Psoas muscle (tissue), 8 donors: ENCODE results near the gene TENT5A. TPM values are rescaled to one million over a fixed set of nuclear protein-coding genes. Genes with fewer than 3 reads are reported as not detected.

Experiments
- ATAC-seq, 4 donors: fragments of 200-7000 bp; cut with Tn5 transposase; one replicate each; pipeline ENCODE4 v1.9.1; 2020; ENCODE audit warnings: moderate library complexity in 3 of 4, mild to moderate bottlenecking in 2 of 4
- DNase-seq, 2 donors: peaks; one replicate each; pipeline ENCODE4 v3.0.0-alpha.2; 2020
- H3K27ac ChIP-seq: fragments of 200-600 bp; one replicate; pipeline ENCODE4 v1.8.0; 2022
- H3K27me3 ChIP-seq, 3 donors: fragments of 200-600 bp in 1 of 3; one replicate each; pipeline versions ENCODE4 v1.6.1 to v1.8.0; 2013 to 2022; ENCODE audit warnings: low read length in 2 of 3, mild to moderate bottlenecking in 2 of 3, moderate library complexity in 1 of 3; ENCODE audit not compliant: insufficient read depth in 3 of 3
- H3K36me3 ChIP-seq, 2 donors: fragments of 200-600 bp in 1 of 2; one replicate each; pipeline versions ENCODE4 v1.6.1 to v1.8.0; 2013 to 2022; ENCODE audit warnings: low read depth in 1 of 2, mild to moderate bottlenecking in 1 of 2, moderate library complexity in 1 of 2; ENCODE audit not compliant: insufficient read depth in 1 of 2
- H3K4me1 ChIP-seq: fragments of 200-600 bp; one replicate; pipeline ENCODE4 v1.8.0; 2022
- H3K4me3 ChIP-seq: fragments of 200-600 bp; one replicate; pipeline ENCODE4 v1.8.0; 2022; ENCODE audit warnings: mild to moderate bottlenecking
- H3K9me3 ChIP-seq: fragments of 200-600 bp; one replicate; pipeline ENCODE4 v1.8.0; 2022
- WGBS, 3 donors: extraction: QIAGEN DNeasy Blood & Tissue Kit; methylation state at CpG; one replicate each; pipeline versions ENCODE4 v1.1.6 to v1.1.7; 2013; 5-methylcytosine and 5-hydroxymethylcytosine counted together
- intact Hi-C, 2 donors: fragments of 100-400 bp; cut with DNase I; formaldehyde crosslinking; loops; one replicate each; pipeline versions ENCODE4 v1.11.0 to v1.14.2; 2022
- polyA plus RNA-seq, 3 donors: library from polyadenylated mRNA; stranded (reverse); fragments of 200-250 nt; gene quantifications; one replicate each; pipeline ENCODE4 v1.2.3, GENCODE V29; 2013
- total RNA-seq, 4 donors: library from RNA; stranded (reverse); fragmentation: NEBNext Ultra II Directional in 2 of 4; extraction: Animal tissue kit (Norgen Biotek cat#: 25700) in 2 of 4; gene quantifications; one replicate each; pipeline versions ENCODE4 v1.2.1 to v1.2.4, GENCODE V29; 2021 to 2023
- TF ChIP-seq, protein P1 (sequence below): fragments of 200-600 bp; IDR thresholded peaks from one replicate; pipeline ENCODE4 v1.8.0; 2022; ENCODE audit warnings: antibody characterized with exemption
- donor health status: healthy with polysubstance abuse.
- donor health status: DM: no; HTN: no; CAD: no; lungs with moderate emphysema.
- donor health status: Bipolar disorder and iron deficiency.
- donor health status: healthy.
- donor health status: DM: yes; HTN: yes; CAD: no.
- donor health status: DM: no; HTN: no; CAD: no.
- donor health status: DM: no; HTN: no; CAD: no.
- donor health status: DM: yes; HTN: yes; CAD: no.

The TENT5A gene
- total and polyA plus RNA-seq, 7 donors, result 0.94 to 4.3 (median 2.1) TPM

DNA sequence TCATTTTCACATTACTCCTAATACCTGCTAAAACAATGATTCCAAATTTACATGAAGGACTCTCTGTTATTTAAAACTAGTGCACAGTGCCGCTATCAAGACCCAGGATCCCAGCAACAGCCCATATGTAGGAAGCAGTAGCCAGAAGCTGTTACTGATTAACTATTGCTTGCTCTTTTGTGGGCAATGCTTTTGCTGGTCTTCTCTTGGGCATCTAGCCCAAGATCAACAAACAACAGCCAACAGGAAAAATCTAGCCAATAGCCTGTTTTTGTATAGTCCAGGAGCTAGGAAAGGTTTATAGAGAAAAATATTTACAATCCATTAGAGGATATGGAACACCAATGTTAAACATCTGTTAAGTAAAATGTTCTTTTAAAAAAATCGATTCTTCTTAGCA, 22.1 kb upstream of the TENT5A start:
- Histone ChIP-seq H3K4me1 (no peaks in the 10 kb centered on the region), H3K4me3 (no peak overlapping the region), H3K27me3 (no peaks in the 10 kb centered on the region), H3K27ac (no peak overlapping the region), H3K36me3 (no peaks in the 10 kb centered on the region), H3K9me3 (no peaks in the 10 kb centered on the region)
- intact Hi-C loops, result no loop called here
- 83 to 92% (median 87%) methylated on average over 2 of the region's 2 CpGs for WGBS, 3 donors
- TF ChIP-seq, protein P1, sequence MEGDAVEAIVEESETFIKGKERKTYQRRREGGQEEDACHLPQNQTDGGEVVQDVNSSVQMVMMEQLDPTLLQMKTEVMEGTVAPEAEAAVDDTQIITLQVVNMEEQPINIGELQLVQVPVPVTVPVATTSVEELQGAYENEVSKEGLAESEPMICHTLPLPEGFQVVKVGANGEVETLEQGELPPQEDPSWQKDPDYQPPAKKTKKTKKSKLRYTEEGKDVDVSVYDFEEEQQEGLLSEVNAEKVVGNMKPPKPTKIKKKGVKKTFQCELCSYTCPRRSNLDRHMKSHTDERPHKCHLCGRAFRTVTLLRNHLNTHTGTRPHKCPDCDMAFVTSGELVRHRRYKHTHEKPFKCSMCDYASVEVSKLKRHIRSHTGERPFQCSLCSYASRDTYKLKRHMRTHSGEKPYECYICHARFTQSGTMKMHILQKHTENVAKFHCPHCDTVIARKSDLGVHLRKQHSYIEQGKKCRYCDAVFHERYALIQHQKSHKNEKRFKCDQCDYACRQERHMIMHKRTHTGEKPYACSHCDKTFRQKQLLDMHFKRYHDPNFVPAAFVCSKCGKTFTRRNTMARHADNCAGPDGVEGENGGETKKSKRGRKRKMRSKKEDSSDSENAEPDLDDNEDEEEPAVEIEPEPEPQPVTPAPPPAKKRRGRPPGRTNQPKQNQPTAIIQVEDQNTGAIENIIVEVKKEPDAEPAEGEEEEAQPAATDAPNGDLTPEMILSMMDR, result no peak
- ATAC-seq, result no peak
- no peak for DNase-seq

DNA sequence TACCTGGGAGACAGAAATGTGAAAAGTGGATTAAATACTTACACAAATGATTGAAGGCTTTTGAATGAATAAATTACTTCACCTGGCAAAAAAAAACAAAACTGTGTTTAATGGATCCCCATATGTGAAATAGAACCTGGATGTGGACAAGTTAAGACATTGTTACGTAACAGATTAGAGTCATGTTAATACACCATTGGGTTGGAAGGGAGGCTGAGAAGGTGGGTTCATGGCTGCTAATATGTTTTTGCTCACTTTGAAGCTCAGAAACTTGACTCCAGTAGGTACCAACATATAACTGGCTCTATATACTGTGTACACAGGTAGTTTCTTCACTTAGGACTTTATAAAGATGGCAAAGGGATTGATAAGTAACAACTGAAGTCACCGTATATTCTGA, 21.4 kb upstream of the TENT5A start:
- H3K27me3 ChIP-seq, result no peaks in the 10 kb centered on the region
- TF ChIP-seq, protein P1, result no peak
- no peaks in the 10 kb centered on the region for H3K36me3 ChIP-seq
- ATAC-seq (no peak), DNase-seq (no peak)
- intact Hi-C loops, result no loop called here
- H3K4me3 ChIP-seq, result no peak overlapping the region
- no peaks in the 10 kb centered on the region for H3K9me3 ChIP-seq
- no peak overlapping the region for H3K27ac ChIP-seq
- WGBS, 3 donors, result 97 to 99% (median 97%) methylated on average over 2 of the region's 2 CpGs
- no peaks in the 10 kb centered on the region for H3K4me1 ChIP-seq

DNA sequence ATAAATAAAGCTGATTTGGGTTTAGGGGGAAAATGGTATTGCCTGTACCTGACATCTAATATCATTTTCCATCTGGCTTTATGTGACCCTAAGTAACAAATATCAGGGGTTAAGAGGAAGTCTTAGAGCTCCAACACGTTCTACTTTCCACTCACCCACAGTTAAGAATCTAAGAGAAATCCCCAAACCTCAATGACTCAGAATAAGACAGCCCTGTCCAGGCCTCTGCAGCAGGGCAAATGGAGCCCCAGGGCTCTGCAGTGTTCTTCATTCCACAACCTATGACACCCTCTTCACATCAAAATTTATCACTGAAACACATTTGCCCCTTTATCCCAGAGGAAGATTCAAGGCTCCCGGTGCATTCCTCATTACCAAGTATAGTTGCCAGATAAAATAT, 20.3 kb upstream of the TENT5A start:
- Histone ChIP-seq H3K27me3 (no peaks in the 10 kb centered on the region), H3K27ac (no peak overlapping the region), H3K36me3 (no peaks in the 10 kb centered on the region), H3K9me3 (no peaks in the 10 kb centered on the region), H3K4me3 (no peak overlapping the region), H3K4me1 (no peaks in the 10 kb centered on the region)
- TF ChIP-seq, protein P1, result no peak
- ATAC-seq (no peak), DNase-seq (no peak)
- WGBS, 3 donors, result 62 to 80% (median 77%) methylated on average over 2 of the region's 2 CpGs
- intact Hi-C loops, result no loop called here

DNA sequence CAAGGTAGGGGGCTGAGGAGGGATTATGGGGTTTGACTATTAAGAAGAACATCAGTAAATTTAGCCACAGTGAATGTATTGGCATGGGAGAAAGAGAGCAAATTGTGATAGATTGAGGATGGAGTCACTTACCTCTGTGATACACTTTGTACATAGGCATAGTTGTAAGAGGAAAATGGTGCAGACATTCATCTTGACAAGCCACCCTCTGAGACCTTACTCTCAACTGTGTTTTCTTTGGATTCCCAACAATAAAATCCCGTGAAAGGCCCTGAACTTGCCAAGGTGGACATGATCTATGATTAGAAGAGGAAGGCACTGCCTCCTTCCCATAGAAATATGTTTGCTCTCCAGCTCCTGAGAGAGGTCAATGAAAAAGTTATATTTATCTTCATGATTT, 18.6 kb upstream of the TENT5A start:
- intact Hi-C loops, result no loop called here
- 64 to 82% (median 72%) methylated on average over 1 of the region's 1 CpG for WGBS, 3 donors

DNA sequence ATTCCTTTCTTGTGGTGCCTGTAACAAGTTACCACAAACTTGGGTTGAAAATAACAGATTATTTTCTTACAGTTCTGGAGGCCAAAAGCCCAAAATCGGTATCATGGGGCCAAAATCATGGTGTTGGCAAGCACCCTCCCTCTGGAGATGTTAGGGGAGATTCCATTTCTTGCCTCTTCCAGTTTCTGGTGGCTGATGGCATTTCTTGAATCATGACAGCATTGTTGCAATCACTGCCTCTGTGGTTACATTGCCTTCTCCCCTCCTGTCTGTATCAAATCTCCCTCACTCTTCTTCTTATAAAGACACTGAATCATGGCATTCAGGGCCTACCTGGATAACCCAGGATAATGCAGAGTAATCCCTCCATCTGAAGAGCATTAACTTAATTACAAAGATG, 17.9 kb upstream of the TENT5A start:
- ATAC-seq, result no peak
- DNase-seq, result no peak
- 71 to 81% (median 71%) methylated on average over 1 of the region's 1 CpG for WGBS, 3 donors
- no peaks in the 10 kb centered on the region for H3K9me3 ChIP-seq
- TF ChIP-seq, protein P1, result no peak
- no peak overlapping the region for H3K27ac ChIP-seq
- intact Hi-C loops, result no loop called here
- no peaks in the 10 kb centered on the region for H3K4me1 ChIP-seq
- H3K36me3 ChIP-seq, result no peaks in the 10 kb centered on the region
- H3K4me3 ChIP-seq, result no peak overlapping the region
- H3K27me3 ChIP-seq, result no peaks in the 10 kb centered on the region

More for the DNA sequence above, 18.6 kb upstream of the TENT5A start:
- DNase-seq, result no peak
- H3K4me1 ChIP-seq, result no peaks in the 10 kb centered on the region
- no peaks in the 10 kb centered on the region for H3K36me3 ChIP-seq
- ATAC-seq, result no peak
- no peaks in the 10 kb centered on the region for H3K9me3 ChIP-seq
- no peak overlapping the region for H3K4me3 ChIP-seq
- TF ChIP-seq, protein P1, result no peak
- no peaks in the 10 kb centered on the region for H3K27me3 ChIP-seq
- H3K27ac ChIP-seq, result no peak overlapping the region
